ENCODE measurements around the gene ZNF835. TPM values are rescaled to one million over a fixed set of nuclear protein-coding genes. Genes with fewer than 3 reads are reported as not detected.

Gene ZNF835
- total and polyA plus RNA-seq, 2 of the 13 experiments (the other 11 are each of a cell fraction or from before 2014, with no cell fraction given), result not detected

DNA sequence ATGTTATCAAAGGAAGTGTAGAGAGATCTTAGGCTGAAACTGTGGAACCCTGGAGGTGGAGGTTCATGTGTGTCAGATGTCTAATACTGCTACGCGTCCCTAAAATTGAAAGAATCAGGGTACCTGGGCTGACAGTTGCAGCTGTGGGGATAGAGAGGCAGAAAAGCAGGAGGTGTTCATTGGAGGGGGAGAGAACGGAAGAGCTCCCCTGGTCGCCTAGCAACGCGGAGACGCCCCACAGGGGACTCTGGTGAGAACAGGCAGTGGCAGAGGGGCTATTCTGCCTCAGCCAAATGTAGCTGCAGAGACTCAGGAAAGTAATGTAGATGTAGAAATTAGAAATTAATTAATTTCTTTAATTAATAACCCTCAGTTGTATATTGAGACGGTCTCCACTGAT is 10.1 kb upstream of the ZNF835 start:
- Histone ChIP-seq H3K79me2 (ENCODE audit: insufficient read depth, low read length) (no peaks in the 10 kb centered on the region), H2AFZ (ENCODE audit: low read length) (no peak overlapping the region), H3K4me2 (ENCODE audit: low read depth, low read length) (no peak overlapping the region), H3K9ac (ENCODE audit: insufficient read depth, low read depth, low read length) (no peak overlapping the region), H3K36me3 (replicated peaks in 1 of 2; ENCODE audit: control insufficient read depth in 1 of 2, insufficient read depth in 2 of 2, low read length in 2 of 2) (no peaks in the 10 kb centered on the region), H3K27me3 (ENCODE audit: control insufficient read depth in 1 of 2, insufficient read depth in 2 of 2, low read length in 2 of 2) (no peaks in the 10 kb centered on the region; a peak in 1 of 5 replicates), H3K27ac (ENCODE audit: extremely low read length, insufficient read depth, low read length) (no peak overlapping the region), H3K4me3 (replicated peaks in 1 of 3; ENCODE audit: insufficient read depth in 1 of 3, low read depth in 2 of 3, low read length in 3 of 3) (no peak overlapping the region), H3K9me3 (ENCODE audit: low read length) (no peaks in the 10 kb centered on the region; the same call in 1 of the 2 replicates), H3K4me1 (ENCODE audit: insufficient read depth, low read length) (no peaks in the 10 kb centered on the region), H4K20me1 (ENCODE audit: insufficient read depth, low read length) (no peaks in the 10 kb centered on the region)
- WGBS (ENCODE audit: low lambda C conversion rate), result 54% methylated on average over 8 of the region's 8 CpGs
- in situ Hi-C loops (cut with HindIII; ENCODE audit: extremely low pct_ligation_motif_present, low pct_unique_long_range_greater_than_20kb), result no loop called here
- CTCF ChIA-PET (ENCODE audit: low intra/inter-chr PET ratio, low total read pairs), result no interaction called here
- no peak for DNase-seq (ENCODE audit: low spot score)
- POLR2A ChIA-PET, result no interaction called here
- FAIRE-seq, result no peak
- BruUV-seq (replicated peaks), result no TSS peak
- intact Hi-C loops (cut with micrococcal nuclease; ENCODE audit: unreplicated experiment), result no loop called here
- ATAC-seq, result no peak
- TF ChIP-seq SALL2 (CRISPR knock-in tag; IDR thresholded peaks at IDR 0.05) (no peak), SUZ12 (IDR thresholded peaks at IDR 0.05; ENCODE audit: low read depth, low read length) (no peak), GATA4 (IDR thresholded peaks at IDR 0.05; ENCODE audit: borderline replicate concordance, low read depth) (no peak), NFE2L1 (CRISPR knock-in tag; IDR thresholded peaks at IDR 0.05; ENCODE audit: borderline replicate concordance) (no peak), JUN (CRISPR knock-in tag; IDR thresholded peaks at IDR 0.05) (no peak), CC2D1A (CRISPR knock-in tag; IDR thresholded peaks at IDR 0.05) (no peak), ZFP41 (CRISPR knock-in tag; IDR thresholded peaks at IDR 0.05; ENCODE audit: borderline replicate concordance) (no peak), NFRKB (IDR thresholded peaks at IDR 0.05) (no peak), ZNF530 (CRISPR knock-in tag; IDR thresholded peaks at IDR 0.05; ENCODE audit: low read depth) (no peak), NRL (CRISPR knock-in tag; IDR thresholded peaks at IDR 0.05; ENCODE audit: borderline replicate concordance) (no peak), AGO2 (optimal IDR thresholded peaks at IDR 0.05; ENCODE audit: low read depth, low read length) (no peak), DNMT3B (CRISPR knock-in tag; conservative IDR thresholded peaks at IDR 0.05) (no peak), CHD2 (IDR thresholded peaks at IDR 0.05; ENCODE audit: low read depth, low read length) (no peak), POLR2AphosphoS5 (IDR thresholded peaks at IDR 0.05; ENCODE audit: low read depth, low read length) (no peak), KAT7 (CRISPR knock-in tag; IDR thresholded peaks at IDR 0.05; ENCODE audit: borderline replicate concordance) (no peak)
- TF ChIP-seq, protein P1, sequence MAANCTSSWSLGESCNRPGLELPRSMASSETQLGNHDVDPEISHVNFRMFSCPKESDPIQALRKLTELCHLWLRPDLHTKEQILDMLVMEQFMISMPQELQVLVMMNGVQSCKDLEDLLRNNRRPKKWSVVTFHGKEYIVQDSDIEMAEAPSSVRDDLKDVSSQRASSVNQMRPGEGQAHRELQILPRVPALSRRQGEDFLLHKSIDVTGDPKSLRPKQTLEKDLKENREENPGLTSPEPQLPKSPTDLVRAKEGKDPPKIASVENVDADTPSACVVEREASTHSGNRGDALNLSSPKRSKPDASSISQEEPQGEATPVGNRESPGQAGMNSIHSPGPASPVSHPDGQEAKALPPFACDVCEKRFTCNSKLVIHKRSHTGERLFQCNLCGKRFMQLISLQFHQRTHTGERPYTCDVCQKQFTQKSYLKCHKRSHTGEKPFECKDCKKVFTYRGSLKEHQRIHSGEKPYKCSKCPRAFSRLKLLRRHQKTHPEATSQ (CRISPR knock-in tag; IDR thresholded peaks at IDR 0.05; ENCODE audit: borderline replicate concordance), result no peak
